GM12872 (cell line): ENCODE measurements around the gene NUDT3.

Source experiments
- TF ChIP-seq, protein P1 (sequence below): IDR thresholded peaks from 3 replicates; pipeline ENCODE4 v1.5.1; 2011; ENCODE audit warnings: low read depth, mild to moderate bottlenecking, low read length, moderate library complexity; ENCODE audit not compliant: insufficient read depth

The NUDT3 gene

DNA sequence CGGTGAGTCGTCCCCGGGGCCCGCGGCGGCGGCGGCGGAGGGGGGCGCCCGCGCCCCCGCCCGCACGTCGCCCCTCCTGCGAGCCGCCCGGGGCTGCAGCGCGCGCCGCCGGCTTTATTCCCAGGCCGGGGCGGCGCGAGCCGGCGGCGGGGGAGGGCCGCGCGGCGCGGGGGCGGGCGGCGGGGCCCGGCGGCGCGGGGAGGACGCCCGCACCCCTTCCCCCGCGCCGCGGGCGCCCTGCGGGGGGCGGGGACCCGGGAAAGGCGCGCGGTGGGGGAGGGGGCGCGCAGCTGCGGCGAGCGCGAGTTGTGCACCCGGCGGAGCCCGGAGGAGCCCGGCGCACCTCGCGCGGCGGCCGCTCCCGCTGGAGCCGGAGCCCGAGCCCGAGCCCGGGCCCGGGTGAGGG lies 155.2 kb downstream of the NUDT3 start:
- TF ChIP-seq, protein P1, sequence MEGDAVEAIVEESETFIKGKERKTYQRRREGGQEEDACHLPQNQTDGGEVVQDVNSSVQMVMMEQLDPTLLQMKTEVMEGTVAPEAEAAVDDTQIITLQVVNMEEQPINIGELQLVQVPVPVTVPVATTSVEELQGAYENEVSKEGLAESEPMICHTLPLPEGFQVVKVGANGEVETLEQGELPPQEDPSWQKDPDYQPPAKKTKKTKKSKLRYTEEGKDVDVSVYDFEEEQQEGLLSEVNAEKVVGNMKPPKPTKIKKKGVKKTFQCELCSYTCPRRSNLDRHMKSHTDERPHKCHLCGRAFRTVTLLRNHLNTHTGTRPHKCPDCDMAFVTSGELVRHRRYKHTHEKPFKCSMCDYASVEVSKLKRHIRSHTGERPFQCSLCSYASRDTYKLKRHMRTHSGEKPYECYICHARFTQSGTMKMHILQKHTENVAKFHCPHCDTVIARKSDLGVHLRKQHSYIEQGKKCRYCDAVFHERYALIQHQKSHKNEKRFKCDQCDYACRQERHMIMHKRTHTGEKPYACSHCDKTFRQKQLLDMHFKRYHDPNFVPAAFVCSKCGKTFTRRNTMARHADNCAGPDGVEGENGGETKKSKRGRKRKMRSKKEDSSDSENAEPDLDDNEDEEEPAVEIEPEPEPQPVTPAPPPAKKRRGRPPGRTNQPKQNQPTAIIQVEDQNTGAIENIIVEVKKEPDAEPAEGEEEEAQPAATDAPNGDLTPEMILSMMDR = no peak

DNA sequence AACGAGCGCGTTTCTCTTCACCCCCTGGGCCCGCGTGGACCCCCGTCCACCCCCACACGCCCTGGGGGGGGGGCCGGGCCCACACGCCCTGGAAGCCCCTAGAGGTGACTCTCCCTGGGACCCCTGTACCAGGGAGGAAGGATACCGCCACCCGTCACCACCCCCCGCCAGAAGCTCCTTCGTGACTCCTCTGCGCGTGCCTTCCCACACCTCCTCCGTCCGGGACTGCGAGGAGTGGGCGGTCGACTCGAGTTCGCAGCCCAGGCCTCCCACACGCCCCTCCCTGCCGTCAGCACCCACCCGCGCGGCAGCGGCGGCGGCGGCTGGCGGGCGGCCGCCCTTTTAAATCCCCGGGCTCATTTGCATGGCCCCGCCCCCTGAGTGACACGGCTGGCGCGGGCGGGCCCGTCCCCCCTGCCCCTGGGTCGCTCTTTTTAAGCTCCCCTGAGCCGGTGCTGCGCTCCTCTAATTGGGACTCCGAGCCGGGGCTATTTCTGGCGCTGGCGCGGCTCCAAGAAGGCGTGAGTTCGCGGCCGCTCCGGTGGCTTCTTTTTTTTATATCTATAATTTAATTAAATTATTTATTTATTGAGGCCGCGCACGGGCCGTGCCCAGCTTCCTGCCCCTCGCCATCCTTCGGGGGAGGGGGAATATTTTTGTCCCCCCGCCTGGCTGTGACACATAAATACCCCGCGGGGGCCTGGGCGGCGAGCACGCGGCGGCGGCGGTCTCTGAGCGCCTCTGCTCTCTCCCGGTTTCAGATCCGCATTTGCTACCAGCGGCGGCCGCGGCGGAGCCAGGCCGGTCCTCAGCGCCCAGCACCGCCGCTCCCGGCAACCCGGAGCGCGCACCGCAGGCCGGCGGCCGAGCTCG lies 155.8 kb downstream of the NUDT3 start, which contains the start of gene HMGA1:
HMGA1 (plus strand) TSS at position 431 of the 873 bp plus-strand sequence. CDS start 3,908 bp downstream, outside the sequence.
- TF ChIP-seq, protein P1 = no peak

DNA sequence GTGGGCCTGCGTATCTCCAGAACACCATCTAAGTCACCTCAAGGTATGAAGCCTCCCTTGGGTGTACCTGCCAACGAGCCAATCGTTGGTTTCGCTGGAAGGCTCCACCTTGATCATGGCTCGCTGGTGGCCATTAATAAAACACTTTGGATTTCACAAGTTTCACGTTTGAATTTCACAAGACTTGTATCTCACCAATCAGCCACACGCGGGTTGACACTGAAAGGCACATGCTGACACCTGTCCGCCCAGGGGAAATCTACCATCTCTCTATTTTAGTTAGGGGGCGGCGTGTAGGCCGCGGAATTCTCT lies 156.4 kb downstream of the NUDT3 start:
- TF ChIP-seq, protein P1 = no peak

DNA sequence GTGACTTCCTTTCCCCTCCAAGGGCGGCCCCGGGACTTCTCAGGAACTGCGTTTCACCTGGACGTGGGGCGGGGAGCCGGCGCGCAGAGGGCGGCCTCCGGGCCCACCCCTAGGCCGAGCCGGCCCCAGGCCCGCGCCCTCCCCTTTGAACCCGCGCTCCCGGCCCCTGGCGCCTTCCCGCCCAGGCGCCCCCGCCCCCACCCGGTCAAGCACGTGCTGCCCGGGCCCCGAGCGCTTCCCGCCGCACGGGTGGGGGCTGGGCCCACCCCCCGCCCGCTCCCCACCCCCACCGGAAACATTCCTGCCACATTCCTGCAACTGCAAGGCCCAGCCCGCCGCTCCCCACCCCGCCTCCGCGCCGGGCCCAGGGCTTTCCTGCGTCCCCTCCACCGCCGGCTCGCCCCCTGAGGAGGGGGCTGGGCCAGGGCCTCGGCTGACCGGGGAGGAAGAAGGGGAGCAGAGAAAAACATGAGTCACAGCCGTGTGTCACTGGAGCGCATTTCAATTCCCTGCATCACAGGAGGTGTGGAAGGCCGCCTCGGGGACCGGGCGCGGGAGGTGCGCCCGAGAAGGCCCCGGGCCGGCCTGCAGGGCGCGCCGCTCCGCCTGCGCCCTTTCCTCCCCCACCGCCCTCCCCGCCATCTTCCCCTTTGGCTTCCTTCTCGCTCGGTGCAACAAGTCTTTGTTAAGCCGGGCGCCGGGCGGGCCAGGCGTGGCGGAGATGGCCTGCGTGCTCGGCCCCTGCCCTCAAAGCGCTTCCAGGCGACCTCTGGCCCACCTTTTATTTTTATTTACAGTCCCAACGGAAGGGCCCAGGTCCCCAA lies 156.9 kb downstream of the NUDT3 start:
- TF ChIP-seq, protein P1 = no peak

DNA sequence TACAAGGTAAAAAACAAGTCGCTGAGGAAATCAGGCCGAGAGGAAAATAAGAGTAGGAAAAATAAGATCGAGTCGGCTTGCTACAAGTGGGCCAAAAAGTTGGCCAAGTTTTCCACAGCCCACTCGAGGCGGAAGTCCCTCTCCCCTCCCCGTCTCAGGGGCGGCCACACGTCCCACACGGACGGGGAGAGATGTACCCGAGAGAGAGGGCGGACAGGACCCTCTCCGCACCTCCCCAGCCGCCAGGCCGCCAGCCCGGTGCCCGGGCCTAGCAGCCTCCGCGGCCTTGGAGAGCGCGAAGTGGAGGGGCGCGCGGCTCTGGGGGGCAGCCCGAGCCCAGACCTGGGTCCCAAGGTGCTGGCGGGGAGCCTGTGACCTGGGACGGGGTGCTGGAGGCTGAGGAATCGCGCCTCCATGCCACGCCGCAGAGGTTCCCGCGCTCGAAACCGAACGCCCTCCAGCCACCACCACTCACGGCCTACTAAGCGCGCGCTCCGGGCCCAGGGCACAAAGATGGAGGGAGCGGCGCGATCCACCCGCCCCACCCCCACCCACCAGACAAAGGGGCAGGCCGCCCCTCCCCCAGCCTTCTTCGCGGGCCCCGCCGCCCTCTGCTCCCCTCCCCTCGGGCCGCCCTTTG lies 157.7 kb downstream of the NUDT3 start:
- TF ChIP-seq, protein P1 = no peak

DNA sequence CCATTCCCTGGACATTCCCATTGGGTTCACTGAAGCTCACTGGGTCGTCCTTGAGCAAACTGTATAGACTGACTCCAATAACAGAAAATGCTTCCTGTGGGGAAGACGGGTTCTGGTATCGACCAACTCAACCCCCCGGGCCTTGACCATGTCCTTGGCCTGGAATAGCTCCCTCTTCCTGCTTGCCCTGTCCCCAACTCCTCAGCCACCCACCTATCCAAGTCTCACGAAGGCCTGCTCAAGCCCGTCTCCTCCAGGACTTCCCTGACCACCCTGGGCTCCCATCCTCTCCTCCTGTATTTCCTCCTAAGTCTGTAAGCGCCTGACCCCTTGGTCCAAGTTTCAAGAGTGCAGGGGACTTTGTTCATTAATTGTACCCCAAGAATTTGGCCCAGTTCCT lies 158.6 kb downstream of the NUDT3 start:
- TF ChIP-seq, protein P1 = no peak

DNA sequence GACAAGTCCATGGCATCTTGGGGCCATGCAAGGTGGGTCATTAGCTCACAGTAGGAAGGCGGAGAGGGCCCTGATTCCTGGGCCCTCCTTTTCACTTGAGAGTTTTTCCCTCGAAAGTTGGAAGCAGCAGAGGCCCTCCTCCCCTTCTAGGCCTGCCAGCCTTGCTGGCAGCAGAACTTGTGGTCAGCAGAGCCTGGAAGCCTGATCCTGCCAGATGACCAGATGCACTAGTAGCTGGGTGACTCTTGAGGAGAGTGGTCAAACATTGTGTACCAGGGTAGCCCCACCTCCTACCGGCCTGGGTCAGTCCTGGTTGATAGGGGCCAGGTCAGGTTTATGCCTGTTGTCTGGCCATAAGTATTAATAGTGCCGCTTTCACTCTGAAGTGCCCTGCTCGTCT lies 159.6 kb downstream of the NUDT3 start:
- TF ChIP-seq, protein P1 = no peak
